COLO668 (cell line): ENCODE results near the gene PGC.

Source experiments
- DNase-seq: peaks from one replicate; lab custom pipeline; 2025; ENCODE audit not compliant: unreplicated experiment; lab: John Stamatoyannopoulos, UW

The PGC gene

DNA sequence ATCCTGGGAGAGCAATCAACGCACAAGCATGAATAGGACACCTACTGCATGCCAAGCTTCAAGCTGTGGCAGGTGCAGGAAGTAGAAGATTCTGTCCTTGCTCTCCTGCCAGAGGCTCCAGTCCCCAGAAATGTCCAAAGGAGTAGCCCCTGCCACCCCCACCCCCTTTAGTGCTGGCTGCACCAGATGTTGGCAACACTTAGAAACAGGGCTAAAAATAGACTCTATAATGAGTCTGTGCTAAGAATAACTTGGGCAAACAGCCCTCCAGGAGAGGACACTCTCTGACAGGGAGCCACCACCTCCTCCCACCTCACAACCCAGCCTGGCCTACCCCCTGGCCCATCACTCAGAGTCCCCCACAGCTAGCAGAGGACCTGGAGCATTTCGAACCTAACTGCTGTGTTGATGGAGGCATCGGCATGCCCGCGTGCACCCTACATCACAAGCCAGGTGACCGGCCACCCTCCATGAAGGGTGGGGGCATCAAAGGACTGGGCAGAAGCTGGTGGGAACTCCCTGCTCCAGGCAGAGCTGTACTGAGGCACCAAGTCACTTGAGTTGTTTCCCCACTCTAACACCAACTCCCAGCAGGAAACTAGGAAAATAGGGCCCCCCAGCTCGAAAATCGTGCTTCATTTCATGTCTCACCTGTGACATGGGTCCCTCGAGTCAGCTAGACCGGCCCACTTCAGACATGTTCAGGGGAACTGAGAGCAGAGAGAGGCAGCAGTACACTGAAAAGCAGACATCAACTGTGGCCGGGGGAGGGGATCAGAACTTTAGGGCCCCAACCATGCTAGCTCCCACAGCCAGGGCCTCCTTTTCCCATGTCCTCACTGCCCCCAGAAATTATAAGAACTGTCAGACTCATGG is 30.4 kb downstream of the PGC start:
- peak; percentile 2 for DNase-seq

DNA sequence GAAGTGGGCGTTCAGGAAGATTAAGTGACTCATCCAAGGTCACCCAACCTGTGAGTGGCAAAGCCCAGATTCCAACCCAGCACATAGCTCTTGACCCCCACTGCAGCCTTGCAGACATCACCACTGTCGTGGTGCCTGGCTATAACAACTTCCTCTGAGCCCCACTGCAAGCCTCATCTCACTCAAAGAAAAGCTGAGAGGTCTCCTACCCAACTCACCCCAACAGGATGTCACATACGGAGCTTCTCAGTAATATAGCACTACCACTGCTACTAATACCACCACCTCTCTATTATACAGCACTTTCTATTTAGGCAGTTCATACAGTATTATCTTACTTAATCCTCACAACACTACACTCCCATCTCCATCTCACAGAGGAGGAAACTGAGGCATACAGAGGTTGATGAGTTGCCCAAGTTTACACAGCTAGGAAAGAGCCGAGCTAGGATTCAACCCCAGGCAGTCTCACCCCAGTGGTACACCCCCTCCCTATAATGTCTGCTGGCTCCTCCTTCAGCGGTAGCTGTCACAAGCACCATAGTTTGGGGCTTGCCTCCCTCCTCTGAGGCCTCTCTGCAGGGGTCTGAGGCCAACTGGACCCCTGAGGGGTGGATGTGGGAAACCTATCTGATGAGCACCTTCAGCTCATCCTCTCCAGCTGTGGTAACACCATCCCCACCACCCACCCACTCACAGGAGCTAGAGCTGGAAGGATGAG is 31.2 kb downstream of the PGC start:
- no peak for DNase-seq

DNA sequence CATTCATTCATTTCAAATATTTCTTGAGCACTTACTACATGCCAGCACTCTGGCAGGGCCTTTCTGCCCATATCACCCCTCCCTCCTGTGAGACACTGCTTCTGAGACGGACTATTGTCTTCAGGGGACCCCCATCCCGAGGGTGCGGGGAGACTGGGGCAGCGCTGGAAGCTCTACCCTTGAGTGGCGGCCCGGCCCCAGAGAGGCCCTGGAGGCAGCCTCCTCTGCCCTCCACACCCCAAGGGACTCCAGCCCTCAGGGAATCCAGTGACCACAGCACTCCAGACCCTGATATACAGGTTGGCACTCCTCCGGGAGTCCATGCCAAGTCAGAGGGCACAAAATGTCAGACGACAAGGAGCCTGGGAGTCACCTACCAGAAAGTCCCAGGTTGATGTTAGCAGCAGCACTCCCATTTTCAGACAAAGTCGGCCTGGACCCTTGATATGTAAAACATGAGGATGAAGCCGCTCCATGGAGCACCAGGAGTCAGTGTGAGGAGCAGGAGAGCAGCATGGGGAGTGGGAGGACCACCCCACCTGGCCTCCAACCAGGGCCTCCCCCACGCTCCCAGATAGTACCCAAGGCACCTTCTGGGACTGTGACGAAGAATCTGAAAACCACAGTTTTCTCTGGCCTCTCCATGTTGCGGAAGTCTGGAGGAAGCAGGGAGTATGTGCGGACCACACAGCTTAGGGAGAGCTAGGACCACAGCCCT is 32.5 kb downstream of the PGC start:
- DNase-seq, result no peak

DNA sequence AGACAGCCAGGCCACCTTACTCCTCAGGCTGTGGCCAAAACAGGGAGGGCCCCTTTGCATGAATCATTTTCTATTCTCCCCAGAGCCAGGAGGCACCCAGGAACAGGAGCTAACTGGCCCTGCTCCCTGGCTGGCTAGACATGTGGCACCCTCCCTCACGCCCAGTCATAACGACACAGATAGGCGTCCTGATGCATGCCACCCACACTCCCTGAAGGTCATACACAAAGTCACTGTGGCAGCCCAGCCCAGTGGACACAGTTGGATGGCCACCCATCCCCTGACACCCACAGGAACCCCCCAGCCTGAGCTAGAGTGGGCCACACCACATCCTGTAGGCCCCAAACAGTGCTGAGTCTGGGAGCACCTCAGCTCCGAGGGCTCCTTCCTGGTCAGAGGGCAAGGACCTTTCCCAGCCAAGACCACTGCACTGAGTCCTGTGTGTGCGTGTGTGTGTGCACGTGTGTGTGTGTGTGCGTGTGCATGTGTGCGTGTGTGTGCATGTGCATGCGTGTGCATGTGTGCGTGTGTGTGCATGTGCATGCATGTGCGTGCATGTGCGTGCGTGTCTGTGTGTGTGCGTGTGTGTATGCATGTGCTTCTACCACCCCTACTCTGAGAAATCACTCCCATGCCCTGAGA is 33.4 kb downstream of the PGC start:
- peak; percentile 50 for DNase-seq

DNA sequence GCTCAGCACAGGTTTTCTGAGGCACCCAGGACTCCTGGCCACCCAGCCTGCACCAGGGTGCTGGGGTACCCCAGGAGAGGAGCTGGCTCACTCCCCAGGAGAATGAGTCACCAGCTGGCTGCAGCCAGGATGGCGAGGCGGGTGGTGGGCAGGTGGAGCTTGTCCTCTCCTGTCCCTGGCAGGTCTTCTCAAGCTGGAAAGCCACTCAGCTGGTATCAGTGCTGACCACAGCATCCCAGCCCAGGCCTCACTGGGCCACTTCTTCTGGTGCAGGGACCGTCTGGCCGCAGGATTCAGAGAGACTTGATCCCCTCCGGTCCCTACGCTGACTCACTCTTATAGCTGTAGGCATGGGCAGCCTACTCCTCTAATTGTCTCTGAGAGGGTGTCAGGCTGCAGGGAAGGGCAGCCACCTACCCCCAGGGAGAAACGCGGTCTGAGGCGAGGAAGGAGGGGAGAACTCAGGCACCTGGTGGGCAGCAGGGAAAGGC is 34.0 kb downstream of the PGC start:
- peak; percentile 64 for DNase-seq

DNA sequence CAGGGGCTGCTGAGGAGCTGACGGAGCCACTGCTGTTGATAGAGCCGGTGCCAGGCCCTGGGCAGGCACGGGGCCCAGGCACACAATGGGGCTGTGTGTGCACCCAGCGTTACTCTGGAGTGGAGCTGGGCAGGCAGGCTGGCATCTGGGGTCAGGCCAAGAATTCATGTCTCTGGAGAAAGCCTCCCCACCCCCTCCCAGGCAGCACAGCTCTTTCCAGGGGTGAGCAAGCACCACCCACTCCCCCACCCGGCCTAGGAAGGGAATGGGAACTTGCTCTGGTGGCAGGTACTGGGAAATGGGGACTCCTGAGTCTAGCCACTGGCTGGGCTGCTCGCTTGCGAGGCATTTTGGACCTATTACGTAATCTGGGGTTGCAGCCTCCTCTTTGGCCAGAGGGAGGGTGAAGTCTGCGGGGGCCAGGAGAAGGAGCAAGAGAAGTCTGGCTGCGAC is 34.5 kb downstream of the PGC start:
- DNase-seq, result no peak

DNA sequence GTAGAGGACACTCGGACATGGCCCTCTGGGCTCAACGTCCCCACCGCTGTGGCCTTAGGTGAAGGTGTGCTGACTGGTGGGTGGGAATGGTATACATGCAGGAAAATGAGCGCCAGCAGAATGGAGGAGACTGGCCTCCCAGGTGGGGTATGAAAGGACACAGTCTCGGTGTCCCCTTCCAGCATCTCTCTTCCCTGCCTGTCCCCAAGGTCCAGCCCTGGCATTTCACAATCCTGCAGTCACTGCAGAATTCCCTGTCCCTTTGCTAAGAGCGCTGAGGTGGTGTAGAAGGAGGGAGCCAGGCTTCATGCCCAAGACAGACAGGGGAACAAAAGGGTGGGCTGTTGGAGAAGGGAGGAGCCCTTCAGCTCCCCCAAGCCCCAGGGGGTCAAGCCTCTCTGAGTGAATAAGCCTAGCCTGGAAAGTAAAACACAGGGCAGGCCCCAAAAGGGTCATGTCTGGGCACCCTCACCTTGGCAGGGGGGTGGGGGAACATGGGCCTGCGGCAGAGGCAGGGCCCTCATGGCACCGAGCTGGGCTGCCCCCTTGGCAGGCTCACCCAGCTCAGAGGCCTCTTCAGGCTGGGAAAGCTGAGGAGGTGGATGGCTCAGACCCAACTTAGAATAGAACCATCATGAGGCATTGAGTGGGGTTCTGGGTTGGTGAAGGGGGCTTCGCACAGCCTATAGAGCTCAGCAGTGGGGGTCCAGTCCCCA is 35.7 kb downstream of the PGC start:
- DNase-seq, result no peak

DNA sequence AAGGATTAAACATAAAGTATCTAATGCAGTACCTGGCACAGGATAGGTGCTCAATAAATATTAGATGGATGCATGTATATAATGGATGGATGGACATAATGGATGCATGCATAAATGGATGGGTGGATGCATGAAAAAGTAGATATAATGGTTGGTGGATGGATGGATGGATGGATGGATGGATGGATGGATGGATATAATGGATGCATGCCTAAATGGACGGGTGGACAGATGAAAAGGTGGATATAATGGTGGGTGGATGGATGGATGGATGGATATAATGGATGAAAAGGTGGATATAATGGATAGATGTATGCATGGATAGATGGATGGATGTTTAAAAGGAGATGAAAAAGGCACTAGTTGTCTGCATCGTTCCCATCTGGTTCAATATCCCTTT is 37.8 kb downstream of the PGC start:
- no peak for DNase-seq

DNA sequence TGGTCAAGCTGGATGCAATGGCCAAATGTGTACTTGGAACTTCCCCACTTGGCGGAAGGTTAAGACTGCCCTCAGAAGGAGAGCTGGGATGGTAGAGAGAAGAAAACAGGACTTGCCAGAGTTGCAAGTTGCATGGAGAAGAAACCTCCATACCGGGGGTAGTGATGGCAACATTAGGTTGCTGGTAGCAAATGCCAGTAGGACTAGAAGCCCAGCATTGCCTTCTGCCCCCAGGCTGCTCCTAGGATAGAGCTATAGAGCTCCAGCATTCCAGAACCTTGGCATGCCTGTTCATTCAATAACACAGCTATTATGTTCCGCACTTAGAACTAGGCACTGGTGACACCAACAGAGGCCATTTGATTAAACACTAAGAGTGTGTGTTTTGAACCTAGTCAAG is 38.3 kb downstream of the PGC start:
- DNase-seq, result no peak

DNA sequence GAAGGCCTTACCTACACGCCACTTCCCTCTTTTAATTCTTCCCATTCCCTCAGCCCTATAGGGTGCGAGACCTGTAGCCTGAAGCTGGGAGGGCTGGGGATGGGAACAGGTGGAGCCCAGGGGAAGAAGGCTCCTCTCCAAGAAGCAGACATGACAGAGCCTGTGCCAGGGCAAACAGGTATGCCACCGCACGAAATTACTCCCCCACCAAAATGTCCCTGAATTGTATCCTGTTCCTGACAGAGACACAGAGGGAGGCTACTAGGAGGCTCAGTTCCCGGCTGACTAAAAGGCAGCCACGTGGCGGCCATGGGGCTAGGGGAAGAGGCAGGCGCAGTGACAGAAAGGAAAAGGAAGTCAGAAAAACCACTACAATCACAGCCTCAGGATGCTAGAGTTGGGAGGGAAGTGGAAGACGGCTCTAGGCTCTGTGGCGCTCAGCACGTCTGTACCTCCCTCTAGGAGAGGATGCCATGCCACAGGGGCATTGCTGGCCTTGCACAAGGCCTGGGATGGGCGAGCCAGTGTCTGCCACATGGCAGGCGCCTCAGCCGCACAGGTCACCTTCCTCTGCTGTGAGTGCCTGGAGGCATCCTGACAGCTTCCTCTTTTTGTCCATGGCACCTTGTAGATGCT is 39.5 kb downstream of the PGC start:
- no peak for DNase-seq

DNA sequence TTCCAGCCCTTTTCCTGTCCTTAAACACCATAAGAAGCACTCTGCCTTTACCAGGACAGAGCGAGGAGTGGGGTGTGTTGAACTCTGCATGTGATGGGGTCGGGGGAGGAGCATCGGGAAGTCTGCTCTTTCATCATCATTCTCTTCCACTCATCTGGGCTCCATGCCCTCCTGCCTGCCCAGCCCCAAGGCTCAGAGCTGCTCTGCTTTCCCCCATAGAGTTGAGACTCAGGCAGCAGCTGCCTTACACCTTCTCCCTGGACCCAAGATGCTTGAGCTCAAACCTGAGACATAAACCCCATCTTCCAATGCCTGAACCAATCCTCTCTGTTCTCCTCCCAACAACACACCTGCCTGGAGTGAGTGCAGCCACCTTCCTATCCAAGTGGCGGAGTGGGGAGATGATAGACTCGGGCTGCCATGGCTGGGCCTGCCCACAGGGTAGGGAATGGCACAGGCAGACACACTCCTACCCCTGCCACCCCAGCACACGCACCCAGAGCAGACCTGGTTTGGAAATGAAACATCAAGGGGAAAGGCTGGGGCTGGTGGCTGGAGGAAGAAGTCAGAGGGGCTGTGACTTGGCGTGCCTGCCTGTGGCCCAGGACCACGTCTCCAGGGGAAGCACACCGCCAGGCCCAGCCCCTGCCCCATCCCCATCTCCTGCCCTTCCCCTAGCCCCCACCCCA is 40.2 kb downstream of the PGC start:
- no peak for DNase-seq

DNA sequence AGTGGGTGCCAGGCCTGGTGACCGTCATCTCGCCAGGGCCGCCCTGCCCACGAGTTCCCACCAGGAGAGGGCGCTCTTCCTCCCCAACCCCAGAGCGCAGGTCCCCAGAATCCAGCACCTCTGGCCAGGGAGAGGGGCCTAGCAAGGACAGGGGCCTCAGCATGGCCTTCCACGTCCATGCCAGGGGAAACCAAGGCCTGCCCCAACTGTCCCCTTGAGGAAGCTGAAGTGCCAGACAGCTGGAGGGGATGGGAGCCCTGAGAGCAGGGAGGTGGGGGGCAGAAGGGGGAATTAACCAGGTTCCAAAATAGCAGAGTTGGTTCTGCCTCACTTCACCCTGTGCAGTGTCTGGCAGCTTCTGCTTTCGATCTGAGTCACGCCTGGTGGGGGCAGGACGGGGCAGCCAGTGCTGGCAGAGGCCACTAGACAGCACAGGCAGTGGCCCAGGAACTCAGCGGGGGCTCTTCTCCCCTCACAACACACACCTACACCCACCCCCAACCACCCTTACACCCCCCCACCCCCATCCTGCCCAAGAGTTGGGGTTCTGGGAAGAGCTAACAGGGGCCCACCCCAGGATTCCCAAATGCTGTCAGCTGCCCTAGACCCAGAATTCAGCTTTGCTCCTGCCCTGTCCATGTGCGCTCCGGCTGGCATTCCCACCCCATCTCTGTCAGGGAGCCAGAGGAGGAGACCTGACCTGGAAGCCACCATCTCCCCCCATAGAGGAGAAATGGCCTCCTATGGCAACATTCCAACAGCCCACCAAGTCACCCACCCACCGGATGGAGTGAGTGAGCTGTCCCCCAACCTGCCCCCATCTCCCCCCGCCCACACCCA is 41.0 kb downstream of the PGC start:
- DNase-seq, result peak; percentile 77

DNA sequence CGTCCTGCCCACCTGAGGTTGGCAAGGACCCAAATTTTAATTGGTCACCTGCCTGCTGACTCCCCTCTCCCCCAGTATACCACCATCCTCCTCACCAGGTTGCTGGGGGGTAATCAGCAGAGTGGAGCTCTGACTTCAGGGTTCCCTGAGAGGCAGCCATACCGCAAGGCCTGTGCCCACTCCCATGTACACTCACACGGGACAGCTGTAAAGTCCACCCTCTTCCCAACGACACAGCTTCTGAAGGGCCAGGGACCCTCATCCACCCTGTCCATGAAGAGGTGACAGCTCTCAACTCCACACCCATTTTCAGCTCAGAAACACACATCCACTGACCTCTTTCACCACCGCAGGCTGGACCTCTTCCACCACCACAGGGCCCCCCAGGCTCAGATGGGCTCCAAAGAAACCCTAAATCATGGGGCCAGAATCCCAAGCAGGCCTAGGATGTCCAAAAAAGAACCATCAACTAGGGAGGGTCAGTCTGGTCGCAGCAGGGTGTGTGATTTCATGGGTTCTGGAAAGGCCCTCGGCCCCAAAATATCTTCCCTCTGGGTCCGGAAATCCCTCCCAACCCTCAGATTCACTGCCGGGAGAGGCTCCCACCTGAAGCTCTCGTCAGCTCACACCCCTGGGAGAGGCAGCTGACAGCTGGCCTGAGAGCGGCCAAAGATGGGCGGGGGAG is 41.7 kb downstream of the PGC start:
- DNase-seq, result no peak

DNA sequence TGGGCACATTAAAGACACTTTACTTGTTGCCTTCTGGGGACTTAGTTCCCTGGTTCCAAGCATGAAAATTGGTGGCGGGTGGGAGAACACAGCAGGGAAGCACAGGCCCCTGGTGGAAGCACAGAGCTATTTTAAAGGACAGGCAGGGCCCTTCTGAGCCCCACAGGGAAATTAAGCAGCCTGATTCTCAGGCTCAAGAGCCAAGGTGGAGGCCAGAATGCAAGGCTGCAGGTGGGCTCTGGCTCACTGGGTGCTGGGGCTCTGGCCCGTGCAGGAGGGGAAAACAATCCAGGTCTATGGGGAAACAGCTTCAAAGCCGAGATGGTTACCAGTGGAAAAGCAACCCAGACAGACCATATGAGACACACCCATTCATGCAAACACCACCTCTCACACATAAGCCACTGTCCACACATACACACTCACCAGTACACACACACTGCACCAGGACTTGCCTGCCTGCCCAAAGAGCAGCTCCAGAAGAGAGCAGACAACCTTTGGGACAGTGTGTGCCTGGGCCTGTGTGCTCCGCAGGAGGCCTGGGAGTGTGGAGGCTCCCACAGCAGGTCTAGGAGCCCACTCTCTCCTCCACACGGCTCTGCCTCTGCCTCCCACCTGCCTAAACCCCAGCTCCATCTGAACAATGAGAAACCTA is 42.4 kb downstream of the PGC start:
- DNase-seq, result peak; percentile 22

DNA sequence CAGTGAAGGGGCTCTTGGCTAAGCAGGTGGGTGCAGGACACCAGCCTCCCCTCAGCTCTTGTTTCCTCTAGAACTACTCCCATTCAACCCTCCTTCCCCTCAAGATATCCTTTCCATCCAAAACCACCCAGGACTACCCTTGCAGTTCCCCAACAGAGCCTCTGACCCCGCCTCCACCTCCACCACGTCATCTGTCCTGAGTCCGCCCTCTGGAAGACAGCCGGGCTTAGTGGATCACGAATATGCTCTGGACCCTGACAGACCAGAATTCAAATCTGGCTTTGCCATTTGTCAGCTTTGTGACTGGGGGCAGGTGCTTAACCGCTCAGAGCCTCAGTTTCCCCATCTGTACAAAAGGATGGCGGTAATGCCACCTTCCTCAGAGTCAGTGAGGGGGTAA is 43.2 kb downstream of the PGC start:
- DNase-seq, result no peak

DNA sequence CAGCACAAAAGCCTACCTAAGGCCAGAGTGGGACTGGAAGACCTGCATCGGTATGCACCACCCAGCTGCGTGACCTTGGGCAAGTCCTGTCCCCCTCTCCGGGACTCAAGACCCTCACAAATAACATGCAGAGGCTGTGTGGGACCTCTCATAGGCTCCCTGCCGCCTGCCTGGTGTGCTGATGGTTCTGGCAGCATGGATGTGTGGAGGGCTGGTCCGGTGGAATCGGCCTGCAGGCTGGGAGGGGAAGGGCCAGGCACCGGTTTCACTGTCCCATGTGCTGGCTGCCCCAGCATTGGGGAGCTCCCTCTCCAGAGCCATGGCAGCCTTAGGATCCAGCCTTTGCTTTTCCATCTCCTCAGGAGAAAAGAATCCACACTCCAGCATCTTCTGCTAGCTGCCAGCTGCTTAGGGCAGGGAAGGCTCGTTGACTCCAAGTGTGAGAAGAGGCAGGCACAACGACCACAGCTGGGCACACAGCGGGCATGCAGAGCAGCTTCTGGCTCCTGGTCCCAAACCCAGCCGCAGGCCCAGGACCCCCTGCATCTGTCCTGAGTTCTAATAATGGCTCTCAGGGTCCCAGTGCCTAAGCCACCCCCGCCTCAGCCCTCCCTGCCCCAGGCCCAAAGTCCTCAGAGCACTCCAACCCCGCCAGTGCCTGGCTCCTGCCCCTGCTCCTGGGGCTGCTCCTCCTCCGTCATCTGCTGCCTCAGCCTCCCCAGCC is 44.3 kb downstream of the PGC start:
- no peak for DNase-seq
